SU-DHL-6 (cell line): ENCODE results near the gene LRFN2.

Source experiments
- CTCF ChIP-seq: fragments of 200-600 bp; sonication (generic); IDR thresholded peaks from one replicate; pipeline ENCODE4 v1.5.1; 2017; ENCODE audit warnings: antibody characterized with exemption, mild to moderate bottlenecking, low read length, moderate library complexity; ENCODE audit not compliant: insufficient read depth, poor library complexity, severe bottlenecking
- EZH2phosphoT487 ChIP-seq: fragments of 200-600 bp; sonication (generic), shearing (Covaris generic); conservative IDR thresholded peaks from 2 replicates; pipeline ENCODE4 v1.6.1; 2018; ENCODE audit warnings: mild to moderate bottlenecking, antibody characterized with exemption, low read length, moderate library complexity, mixed read lengths

DNA sequence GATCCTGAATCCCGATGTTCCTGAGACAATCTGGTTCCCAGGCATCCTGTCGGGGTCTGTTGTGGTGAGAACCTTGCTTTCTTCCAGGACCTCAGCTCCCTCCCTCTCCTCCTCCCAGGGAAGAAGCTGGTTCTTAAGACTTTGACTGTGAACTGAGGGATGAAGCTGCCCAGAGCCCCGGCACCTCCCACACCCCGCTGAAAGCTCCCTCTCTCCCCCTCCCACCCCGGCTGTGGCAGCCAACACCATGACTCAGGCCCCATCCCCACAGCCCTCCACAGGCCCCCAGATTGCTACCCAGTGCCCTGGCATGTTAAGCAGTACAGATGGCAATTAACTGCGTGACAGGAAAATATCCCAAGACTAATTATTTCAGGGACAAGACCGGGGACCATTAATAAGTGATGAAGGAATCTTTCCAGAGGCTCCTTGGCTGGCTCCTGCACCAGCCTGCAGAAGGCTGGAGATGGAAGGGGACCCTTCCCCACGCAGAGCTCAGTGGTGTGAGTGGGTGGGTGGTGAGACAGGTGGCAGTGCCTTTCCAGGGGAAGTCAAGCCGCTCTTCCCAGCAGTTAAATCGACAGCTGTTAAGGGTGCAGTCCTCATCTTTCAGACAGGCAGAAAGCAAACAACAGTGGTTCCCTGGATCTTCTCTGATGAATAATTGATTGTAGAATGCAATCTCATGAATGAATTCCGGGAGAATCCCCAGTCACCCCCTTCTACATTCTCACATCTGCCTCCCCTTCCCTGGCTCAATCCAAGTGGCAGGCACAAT is 237.9 kb downstream of the LRFN2 start:
- TF ChIP-seq CTCF = no peak
- TF ChIP-seq EZH2phosphoT487 = no peak
